SK-N-DZ (cell line): Measurements from ENCODE around the gene RCAN1.
"Not testable (repeated sequence)": the region's sequence is repeated elsewhere in the genome, so short reads cannot be mapped to it uniquely, and the experiment has no call there.

Experiments
- DNase-seq: peaks from one replicate; pipeline ENCODE4 v3.0.0-alpha.2; 2015; ENCODE audit warnings: low spot score

The RCAN1 gene

GRCh38 chr21:34621434-34622350 lies 6.8 kb upstream of the RCAN1 start:
- DNase-seq: no peak

- DNase-seq: no peak
Measured at GRCh38 chr21:34619841-34620665, 5.1 kb upstream of the RCAN1 start.

- DNase-seq: no peak
Measured at GRCh38 chr21:34618941-34619340, 4.0 kb upstream of the RCAN1 start.

GRCh38 chr21:34617753-34618339 lies 2.9 kb upstream of the RCAN1 start:
- no peak for DNase-seq

- DNase-seq: no peak
Measured at GRCh38 chr21:34615487-34615814, 538 bp upstream of the RCAN1 start.

GRCh38 chr21:34613679-34614627 lies 960 bp downstream of the RCAN1 start:
- DNase-seq: no peak

GRCh38 chr21:34612557-34612956 lies 2.4 kb downstream of the RCAN1 start:
- DNase-seq: no peak

GRCh38 chr21:34612056-34612455 lies 2.9 kb downstream of the RCAN1 start:
- DNase-seq: no peak

- no peak for DNase-seq
Measured at GRCh38 chr21:34611528-34611927, 3.4 kb downstream of the RCAN1 start.

- DNase-seq: no peak
Measured at GRCh38 chr21:34609933-34610549, 4.9 kb downstream of the RCAN1 start.

GRCh38 chr21:34609244-34609932 lies 5.5 kb downstream of the RCAN1 start:
- no peak for DNase-seq

- not testable (repeated sequence) for DNase-seq
Measured at GRCh38 chr21:34607376-34607775, 7.5 kb downstream of the RCAN1 start.

- no peak for DNase-seq
Measured at GRCh38 chr21:34606621-34607020, 8.3 kb downstream of the RCAN1 start.

- no peak for DNase-seq
Measured at GRCh38 chr21:34606051-34606450, 8.9 kb downstream of the RCAN1 start.

- not testable (repeated sequence) for DNase-seq
Measured at GRCh38 chr21:34604956-34605355, 10.0 kb downstream of the RCAN1 start.

- no peak for DNase-seq
Measured at GRCh38 chr21:34604556-34604955, 10.4 kb downstream of the RCAN1 start.

- DNase-seq: no peak
Measured at GRCh38 chr21:34603710-34604057, 11.2 kb downstream of the RCAN1 start.

GRCh38 chr21:34603002-34603709 lies 11.8 kb downstream of the RCAN1 start:
- DNase-seq: peak; percentile 35

- DNase-seq: no peak
Measured at GRCh38 chr21:34602061-34602460, 12.9 kb downstream of the RCAN1 start.
